ENCODE results near the gene CD80.

The CD80 gene

GRCh38 chr3:119594066-119594465 lies 34.7 kb upstream of the CD80 start:
- peaks cover 4% of the 10 kb centered on the region for H3K9me3 Mint-ChIP-seq
- no peaks in the 10 kb centered on the region for H3K36me3 Mint-ChIP-seq (ENCODE audit: low read depth)
- H3K27ac Mint-ChIP-seq: no peak overlapping the region
- no peak for TF ChIP-seq CTCF (IDR thresholded peaks at IDR 0.05; ENCODE audit: unreplicated experiment in 3 of 3)
- H3K4me1 Mint-ChIP-seq: peaks cover 24% of the 10 kb centered on the region
- H3K27me3 Mint-ChIP-seq (ENCODE audit: low read depth): peaks cover 3% of the 10 kb centered on the region
- H3K4me3 Mint-ChIP-seq: no peak overlapping the region

GRCh38 chr3:119592861-119593260 lies 33.4 kb upstream of the CD80 start:
- Mint-ChIP-seq H3K36me3 (ENCODE audit: low read depth) (no peaks in the 10 kb centered on the region), H3K4me3 (no peak overlapping the region), H3K27me3 (ENCODE audit: low read depth) (peaks cover 3% of the 10 kb centered on the region), H3K9me3 (peaks cover 4% of the 10 kb centered on the region), H3K4me1 (peaks cover 16% of the 10 kb centered on the region), H3K27ac (no peak overlapping the region)
- TF ChIP-seq CTCF (IDR thresholded peaks at IDR 0.05; ENCODE audit: unreplicated experiment in 3 of 3): no peak

GRCh38 chr3:119590706-119591105 lies 31.3 kb upstream of the CD80 start:
- no peaks in the 10 kb centered on the region for H3K36me3 Mint-ChIP-seq (ENCODE audit: low read depth)
- no peaks in the 10 kb centered on the region for H3K4me1 Mint-ChIP-seq
- H3K27ac Mint-ChIP-seq: no peak overlapping the region
- no peak overlapping the region for H3K4me3 Mint-ChIP-seq
- TF ChIP-seq CTCF (IDR thresholded peaks at IDR 0.05; ENCODE audit: unreplicated experiment in 3 of 3): no peak
- H3K9me3 Mint-ChIP-seq: peaks cover 4% of the 10 kb centered on the region
- peaks cover 3% of the 10 kb centered on the region for H3K27me3 Mint-ChIP-seq (ENCODE audit: low read depth)

GRCh38 chr3:119589102-119589773 lies 29.8 kb upstream of the CD80 start:
- Mint-ChIP-seq H3K4me1 (no peaks in the 10 kb centered on the region), H3K36me3 (ENCODE audit: low read depth) (no peaks in the 10 kb centered on the region), H3K9me3 (peaks cover 4% of the 10 kb centered on the region), H3K27ac (no peak overlapping the region), H3K4me3 (no peak overlapping the region), H3K27me3 (ENCODE audit: low read depth) (peaks cover 3% of the 10 kb centered on the region)
- no peak for TF ChIP-seq CTCF (IDR thresholded peaks at IDR 0.05; ENCODE audit: unreplicated experiment in 3 of 3)

GRCh38 chr3:119588112-119588511 lies 28.7 kb upstream of the CD80 start:
- peaks cover 4% of the 10 kb centered on the region for H3K9me3 Mint-ChIP-seq
- no peaks in the 10 kb centered on the region for H3K36me3 Mint-ChIP-seq (ENCODE audit: low read depth)

More at GRCh38 chr3:119588112-119588511, 28.7 kb upstream of the CD80 start:
- H3K4me1 Mint-ChIP-seq: no peaks in the 10 kb centered on the region
- H3K27ac Mint-ChIP-seq: no peak overlapping the region
- H3K27me3 Mint-ChIP-seq (ENCODE audit: low read depth): peaks cover 3% of the 10 kb centered on the region
- no peak for TF ChIP-seq CTCF (IDR thresholded peaks at IDR 0.05; ENCODE audit: unreplicated experiment in 3 of 3)
- no peak overlapping the region for H3K4me3 Mint-ChIP-seq

Data from nephron (organoid).